GM12864 (cell line): ENCODE data around the gene RSF1.

Experiments used
- DNase-seq: peaks from one replicate; pipeline ENCODE4 v3.0.0-alpha.2; 2011; ENCODE audit warnings: low read depth
- H3K4me3 ChIP-seq: 2 replicates; pipeline ENCODE4 v1.5.1; 2011; ENCODE audit warnings: mild to moderate bottlenecking, low read depth, low read length, control low read depth
- TF ChIP-seq, protein P1 (sequence below): IDR thresholded peaks from 2 replicates; pipeline ENCODE4 v1.5.1; 2011; ENCODE audit warnings: low read depth, mild to moderate bottlenecking, moderate library complexity, low read length, control low read depth, inconsistent platforms; ENCODE audit errors: missing control alignments

Gene RSF1

DNA sequence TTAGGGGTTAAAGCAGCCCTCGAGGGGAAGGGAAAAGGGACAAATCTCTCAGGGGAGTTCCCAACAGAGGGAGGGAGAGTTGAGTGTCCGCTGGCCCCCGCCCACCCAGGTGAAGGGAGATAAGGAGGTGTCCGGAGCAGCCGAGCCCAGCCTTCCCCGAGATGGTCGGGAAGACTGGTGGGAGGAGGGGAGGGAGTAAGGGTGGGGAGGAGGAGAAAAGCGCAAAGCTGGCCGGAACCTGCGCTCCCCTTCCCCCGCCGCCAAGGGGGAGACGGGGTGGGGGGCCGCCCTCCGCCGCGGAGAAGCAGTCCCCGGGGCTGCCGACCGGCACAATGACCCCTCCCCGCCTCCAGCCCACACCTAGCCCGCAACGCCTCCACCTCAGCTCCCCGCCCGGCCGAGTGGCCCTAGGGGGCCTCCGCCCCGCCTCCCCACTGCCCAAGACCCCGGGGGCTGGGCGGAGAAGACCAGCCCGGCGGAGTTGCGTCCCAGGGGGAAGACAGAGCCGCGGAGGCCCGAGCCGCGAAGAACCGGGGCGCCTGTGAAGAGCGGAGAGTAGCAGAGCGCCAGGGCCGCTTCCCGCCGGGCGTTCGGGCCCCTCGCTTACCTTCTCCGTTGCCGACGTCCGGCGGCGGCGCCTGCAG is 479 bp downstream of the RSF1 start:
- TF ChIP-seq, protein P1, sequence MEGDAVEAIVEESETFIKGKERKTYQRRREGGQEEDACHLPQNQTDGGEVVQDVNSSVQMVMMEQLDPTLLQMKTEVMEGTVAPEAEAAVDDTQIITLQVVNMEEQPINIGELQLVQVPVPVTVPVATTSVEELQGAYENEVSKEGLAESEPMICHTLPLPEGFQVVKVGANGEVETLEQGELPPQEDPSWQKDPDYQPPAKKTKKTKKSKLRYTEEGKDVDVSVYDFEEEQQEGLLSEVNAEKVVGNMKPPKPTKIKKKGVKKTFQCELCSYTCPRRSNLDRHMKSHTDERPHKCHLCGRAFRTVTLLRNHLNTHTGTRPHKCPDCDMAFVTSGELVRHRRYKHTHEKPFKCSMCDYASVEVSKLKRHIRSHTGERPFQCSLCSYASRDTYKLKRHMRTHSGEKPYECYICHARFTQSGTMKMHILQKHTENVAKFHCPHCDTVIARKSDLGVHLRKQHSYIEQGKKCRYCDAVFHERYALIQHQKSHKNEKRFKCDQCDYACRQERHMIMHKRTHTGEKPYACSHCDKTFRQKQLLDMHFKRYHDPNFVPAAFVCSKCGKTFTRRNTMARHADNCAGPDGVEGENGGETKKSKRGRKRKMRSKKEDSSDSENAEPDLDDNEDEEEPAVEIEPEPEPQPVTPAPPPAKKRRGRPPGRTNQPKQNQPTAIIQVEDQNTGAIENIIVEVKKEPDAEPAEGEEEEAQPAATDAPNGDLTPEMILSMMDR, result no peak
- no peak for DNase-seq

DNA sequence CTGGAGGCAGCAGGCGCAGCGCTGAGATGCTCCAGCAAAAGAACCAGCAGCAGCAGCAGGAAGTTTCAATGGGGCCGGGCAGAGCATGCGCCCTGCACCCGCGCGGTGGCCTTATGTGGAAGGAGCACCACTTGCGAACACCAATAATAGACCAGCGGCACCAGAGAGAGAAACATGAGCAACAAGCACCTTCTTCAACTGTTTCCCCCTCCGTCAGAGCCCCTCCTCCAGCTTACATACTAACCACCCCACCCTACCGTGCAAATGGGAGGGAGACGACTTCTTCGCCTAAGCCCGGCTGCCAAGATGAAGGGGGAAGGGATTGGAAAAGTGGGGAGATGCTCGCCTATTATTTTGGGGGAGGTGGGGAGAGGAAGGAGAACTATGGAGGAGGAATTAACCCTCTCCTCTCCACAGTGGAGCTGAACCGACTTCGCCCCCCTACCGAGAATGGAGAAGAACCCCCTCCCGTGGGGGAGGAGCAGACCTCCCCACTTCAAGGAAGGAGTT is 1.1 kb downstream of the RSF1 start:
- peak overlapping the region; percentile 99 for H3K4me3 ChIP-seq
- TF ChIP-seq, protein P1, result peak; percentile 9
- DNase-seq, result peak; percentile 82

More for the DNA sequence above, 479 bp downstream of the RSF1 start:
- peak overlapping the region; percentile 99 for H3K4me3 ChIP-seq

DNA sequence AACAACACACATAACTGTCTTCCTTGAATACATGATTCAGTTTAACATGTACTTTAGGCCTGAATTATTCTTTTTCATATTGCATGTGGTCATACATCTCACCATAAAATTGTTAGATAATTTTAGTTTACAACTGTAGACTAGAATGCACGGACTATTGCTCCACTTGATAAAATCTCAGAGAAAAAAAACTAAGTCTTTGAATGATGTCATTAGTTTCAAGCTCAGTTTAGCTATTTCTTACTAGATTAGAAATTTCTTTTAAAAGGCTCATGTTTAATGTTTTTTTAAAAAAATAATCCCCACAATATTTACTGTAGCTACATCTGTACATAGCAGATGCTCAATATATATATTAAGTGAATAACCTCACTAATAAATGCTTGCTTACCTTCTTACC is 5.1 kb downstream of the RSF1 start:
- DNase-seq, result no peak
- no peak overlapping the region for H3K4me3 ChIP-seq
- TF ChIP-seq, protein P1, result no peak

DNA sequence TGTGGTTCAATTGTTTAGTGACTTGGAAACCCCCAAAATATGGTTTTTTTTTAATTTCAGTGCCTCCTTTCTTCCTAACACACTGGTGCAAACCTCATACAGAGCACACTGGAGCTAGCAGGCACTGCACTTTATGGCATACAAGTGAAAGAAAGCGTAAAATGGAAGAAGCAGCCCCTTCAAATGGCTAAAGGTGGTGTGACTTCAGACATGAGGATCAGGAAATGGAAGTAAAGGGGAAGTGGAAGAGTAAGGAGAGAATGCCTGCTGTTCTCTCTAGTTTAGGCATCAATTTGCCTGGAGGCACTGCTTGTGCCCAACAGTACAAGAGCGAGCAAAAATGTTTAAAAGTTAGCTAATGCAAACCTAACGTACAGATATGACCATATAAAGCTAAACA is 5.7 kb downstream of the RSF1 start:
- DNase-seq, result no peak
- H3K4me3 ChIP-seq, result no peak overlapping the region
- TF ChIP-seq, protein P1, result no peak

DNA sequence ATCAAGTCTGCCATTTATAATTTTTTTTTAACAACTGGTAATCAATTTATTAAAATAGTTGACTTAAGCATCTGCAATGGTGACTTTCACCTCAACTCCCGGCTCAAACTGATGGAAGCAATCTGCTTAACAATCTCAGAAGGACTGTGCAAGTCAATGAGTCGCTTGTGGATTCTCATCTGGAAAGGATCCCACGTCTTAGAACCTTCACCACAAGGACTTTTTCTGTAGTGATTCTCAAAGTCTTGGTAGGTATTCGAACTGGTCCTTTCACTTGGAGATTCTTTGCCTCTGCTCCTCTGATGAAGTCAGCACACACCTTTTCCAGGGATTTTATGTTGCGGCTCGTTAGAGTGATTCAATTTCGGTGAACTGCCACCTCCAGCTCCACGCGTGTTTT is 7.3 kb downstream of the RSF1 start:
- H3K4me3 ChIP-seq, result no peak overlapping the region
- TF ChIP-seq, protein P1, result no peak
- no peak for DNase-seq

DNA sequence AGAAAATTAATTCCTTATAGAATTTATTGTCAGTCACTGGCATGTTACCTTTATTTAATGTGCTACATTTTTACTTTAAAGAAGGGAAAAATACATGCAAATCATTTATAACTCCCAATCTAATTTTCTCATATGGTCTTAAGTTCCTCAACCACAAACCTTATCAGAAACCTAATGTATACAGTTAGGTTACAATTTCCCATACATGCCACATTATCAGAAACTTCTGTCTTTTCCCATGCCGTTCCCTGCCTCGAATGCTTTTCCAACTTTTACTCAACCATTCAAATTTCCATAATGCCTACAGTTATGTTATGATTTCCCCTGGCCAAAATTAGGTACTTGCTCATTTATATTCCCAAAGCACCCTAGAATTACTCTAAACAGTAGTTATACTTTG is 13.5 kb downstream of the RSF1 start:
- no peak for DNase-seq
- TF ChIP-seq, protein P1, result no peak
- H3K4me3 ChIP-seq, result no peak overlapping the region

DNA sequence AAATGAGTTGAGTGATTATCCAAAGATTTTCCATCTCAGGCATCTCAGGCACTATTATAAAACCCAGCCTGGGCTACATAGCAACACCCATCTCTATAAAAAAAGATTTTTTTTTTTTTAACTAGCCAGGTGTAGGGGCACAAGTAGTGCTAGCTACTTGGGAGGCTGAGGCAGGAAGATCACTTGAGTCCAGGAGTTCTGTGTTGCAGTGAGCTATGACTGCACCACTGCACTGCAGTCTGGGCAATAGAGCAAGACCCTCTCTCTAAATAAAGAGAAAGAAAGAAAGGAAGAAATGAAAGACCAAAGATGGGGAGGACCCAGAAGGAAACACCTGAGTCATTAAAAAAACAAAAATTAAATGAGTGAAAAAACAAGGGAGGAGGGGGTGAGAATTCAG is 14.1 kb downstream of the RSF1 start:
- no peak overlapping the region for H3K4me3 ChIP-seq
- TF ChIP-seq, protein P1, result no peak
- DNase-seq, result no peak
